ENCODE results near the gene MAPRE2. TPM values are rescaled to one million over a fixed set of nuclear protein-coding genes. Genes with fewer than 3 reads are reported as not detected.

The MAPRE2 gene
- total RNA-seq, 2 donors from 2014 or later = 11.7 to 11.9 TPM

GRCh38 chr18:35190948-35191697 is 149.9 kb downstream of the MAPRE2 start:
- no peak overlapping the region for H3K4me3 ChIP-seq
- H3K27me3 ChIP-seq = no peaks in the 10 kb centered on the region
- WGBS, 2 donors = 59 to 63% methylated on average over 4 of the region's 4 CpGs
- no peaks in the 10 kb centered on the region for H3K9me3 ChIP-seq
- intact Hi-C loops (cut with DNase I) = no loop called here
- H3K4me1 ChIP-seq = no peaks in the 10 kb centered on the region
- no peak for DNase-seq
- no peak overlapping the region for H3K27ac ChIP-seq
- ATAC-seq = no peak
- TF ChIP-seq POLR2A (IDR thresholded peaks at IDR 0.05) = no peak
- no peak for TF ChIP-seq CTCF (IDR thresholded peaks at IDR 0.05)
- no peaks in the 10 kb centered on the region for H3K36me3 ChIP-seq (replicated peaks in 1 of 2; ENCODE audit: insufficient read depth in 1 of 2, low read depth in 2 of 2)

GRCh38 chr18:35191698-35192025 is 150.4 kb downstream of the MAPRE2 start:
- intact Hi-C loops (cut with DNase I) = no loop called here
- DNase-seq (no peak), ATAC-seq (no peak)
- Histone ChIP-seq H3K9me3 (no peaks in the 10 kb centered on the region), H3K27me3 (no peaks in the 10 kb centered on the region), H3K36me3 (replicated peaks in 1 of 2; ENCODE audit: insufficient read depth in 1 of 2, low read depth in 2 of 2) (no peaks in the 10 kb centered on the region), H3K4me3 (no peak overlapping the region), H3K4me1 (no peaks in the 10 kb centered on the region), H3K27ac (no peak overlapping the region)
- 75 to 82% methylated on average over 5 of the region's 5 CpGs for WGBS, 2 donors
- TF ChIP-seq CTCF (IDR thresholded peaks at IDR 0.05) (no peak), POLR2A (IDR thresholded peaks at IDR 0.05) (no peak)

GRCh38 chr18:35192415-35192814 is 151.2 kb downstream of the MAPRE2 start:
- ATAC-seq (no peak), DNase-seq (no peak)
- H3K36me3 ChIP-seq (replicated peaks in 1 of 2; ENCODE audit: insufficient read depth in 1 of 2, low read depth in 2 of 2) = no peaks in the 10 kb centered on the region
- H3K9me3 ChIP-seq = no peaks in the 10 kb centered on the region
- no peak overlapping the region for H3K4me3 ChIP-seq
- TF ChIP-seq CTCF (IDR thresholded peaks at IDR 0.05) = no peak
- no peak for TF ChIP-seq POLR2A (IDR thresholded peaks at IDR 0.05)
- no peaks in the 10 kb centered on the region for H3K27me3 ChIP-seq
- H3K27ac ChIP-seq = no peak overlapping the region
- intact Hi-C loops (cut with DNase I) = no loop called here
- no peaks in the 10 kb centered on the region for H3K4me1 ChIP-seq
- WGBS, 2 donors = 87 to 89% methylated on average over 4 of the region's 4 CpGs

Small RNA genes lying within 50 kb of the gene (small RNA-seq; reads per million reads assigned to genes)
- gene AC015967.2 = not detected

Other genes with a start within 250 kb of the MAPRE2 start
- gene ZNF397, start 199.6 kb downstream of the MAPRE2 start, total RNA-seq = 10 to 100 TPM; 13.7 to 26.7 TPM
- gene ZSCAN30, start 248.8 kb downstream of the MAPRE2 start, total RNA-seq = 10 to 100 TPM in 1 of 2 donors, 1 to 10 TPM in 1; 9.9 to 19.4 TPM